PC-3 (cell line): Measurements from ENCODE around the gene SPATS2. TPM values are rescaled to one million over a fixed set of nuclear protein-coding genes. Genes with fewer than 3 reads are reported as not detected.

Experiments
- ATAC-seq: fragments of 200-7000 bp; cut with Tn5 transposase; 2 replicates; pipeline ENCODE4 v1.9.1; 2020; ENCODE audit warnings: mild to moderate bottlenecking, moderate library complexity
- BruUV-seq: library from RNA; stranded (reverse); fragments of 400-500 nt; replicated peaks from 2 replicates; lab custom pipeline; 2021; lab: Mats Ljungman, UMichigan
- CTCF ChIA-PET: fragments of 300-600 bp; sonication (Branson Sonifier 250); formaldehyde crosslinking; loops from one replicate; lab custom pipeline; 2022; ENCODE audit warnings: antibody characterized with exemption; lab: Charles Lee
- POLR2A ChIA-PET: fragments of 300-600 bp; sonication (Branson Sonifier 250); formaldehyde crosslinking; loops from one replicate; lab custom pipeline; 2022; ENCODE audit warnings: antibody characterized with exemption; ENCODE audit not compliant: unreplicated experiment; lab: Charles Lee
- DNase-seq: peaks from one replicate; pipeline ENCODE4 v3.0.0-alpha.2; 2015
- H2AFZ ChIP-seq: fragments of 300-600 bp; sonication (generic); 2 replicates; pipeline ENCODE4 v1.6.0; 2016; ENCODE audit warnings: antibody characterized with exemption, low read length
- H3F3A ChIP-seq: fragments of 300-600 bp; sonication (generic); one replicate; pipeline ENCODE4 v1.6.0; 2017; ENCODE audit warnings: antibody characterized with exemption, low read length, control low read depth, mild to moderate bottlenecking; ENCODE audit not compliant: unreplicated experiment
- H3K27ac ChIP-seq: fragments of 300-600 bp; sonication (generic); 2 replicates; pipeline ENCODE4 v1.5.1; 2016; ENCODE audit warnings: mild to moderate bottlenecking, low read length
- H3K27me3 ChIP-seq: fragments of 300-600 bp; sonication (generic); 2 replicates; pipeline ENCODE4 v1.6.1; 2016; ENCODE audit warnings: low read length, mixed read lengths
- H3K36me3 ChIP-seq: fragments of 300-600 bp; sonication (generic); 2 replicates; pipeline ENCODE4 v1.6.1; 2016; ENCODE audit warnings: low read depth, mixed run types, low read length, mixed read lengths
- H3K4me1 ChIP-seq: fragments of 300-600 bp; sonication (generic); 2 replicates; pipeline ENCODE4 v1.5.1; 2016; ENCODE audit warnings: low read length; ENCODE audit not compliant: insufficient read depth
- H3K4me2 ChIP-seq: fragments of 300-600 bp; sonication (generic); 2 replicates; pipeline ENCODE4 v1.6.0; 2016; ENCODE audit warnings: low read length
- H3K4me3 ChIP-seq: fragments of 300-600 bp; sonication (generic); 2 replicates; pipeline ENCODE4 v1.5.1; 2016; ENCODE audit warnings: mild to moderate bottlenecking, low read length, mixed read lengths
- H3K79me2 ChIP-seq: fragments of 300-600 bp; sonication (generic); 2 replicates; pipeline ENCODE4 v1.6.1; 2017; ENCODE audit warnings: low read length, mixed read lengths
- H3K9ac ChIP-seq: fragments of 300-600 bp; sonication (generic); 2 replicates; pipeline ENCODE4 v1.6.0; 2016; ENCODE audit warnings: mild to moderate bottlenecking, low read length
- H3K9me2 ChIP-seq: fragments of 300-600 bp; sonication (generic); replicated peaks from 2 replicates; pipeline ENCODE4 v1.6.1; 2016; ENCODE audit warnings: mixed run types, low read length, mixed read lengths
- H3K9me3 ChIP-seq: fragments of 300-600 bp; sonication (generic); 2 replicates; pipeline ENCODE4 v1.6.1; 2016; ENCODE audit warnings: low read length, mixed read lengths
- H4K20me1 ChIP-seq: fragments of 300-600 bp; sonication (generic); 2 replicates; pipeline ENCODE4 v1.6.1; 2016; ENCODE audit warnings: low read length, mixed read lengths
- EZH2 ChIP-seq: fragments of 300-600 bp; sonication (generic); IDR thresholded peaks from one replicate; pipeline ENCODE4 v1.6.1; 2017; ENCODE audit warnings: antibody characterized with exemption, mild to moderate bottlenecking, low read length; ENCODE audit not compliant: unreplicated experiment
- EZH2phosphoT487 ChIP-seq: fragments of 300-600 bp; sonication (generic); IDR thresholded peaks from 2 replicates; pipeline ENCODE4 v1.6.1; 2018; ENCODE audit warnings: mild to moderate bottlenecking, antibody characterized with exemption, low read length, borderline replicate concordance
- intact Hi-C: fragments of 100-400 bp; cut with micrococcal nuclease; formaldehyde crosslinking; loops from 2 replicates; pipeline ENCODE4 v1.9.0; 2023
- total RNA-seq: library from RNA; depleted of rRNA; stranded (reverse); fragments of >200 nt; gene quantifications from 2 replicates; pipeline ENCODE4 v1.2.3, GENCODE V29; 2014
- TF ChIP-seq, protein P1 (sequence below): fragments of 300-600 bp; sonication (generic); conservative IDR thresholded peaks from 2 replicates; pipeline ENCODE4 v1.5.1; 2017; ENCODE audit warnings: antibody characterized with exemption, low read depth, mild to moderate bottlenecking, low read length

SPATS2 gene
- total RNA-seq, 1 experiment from 2014 or later, result 27.0 TPM

DNA sequence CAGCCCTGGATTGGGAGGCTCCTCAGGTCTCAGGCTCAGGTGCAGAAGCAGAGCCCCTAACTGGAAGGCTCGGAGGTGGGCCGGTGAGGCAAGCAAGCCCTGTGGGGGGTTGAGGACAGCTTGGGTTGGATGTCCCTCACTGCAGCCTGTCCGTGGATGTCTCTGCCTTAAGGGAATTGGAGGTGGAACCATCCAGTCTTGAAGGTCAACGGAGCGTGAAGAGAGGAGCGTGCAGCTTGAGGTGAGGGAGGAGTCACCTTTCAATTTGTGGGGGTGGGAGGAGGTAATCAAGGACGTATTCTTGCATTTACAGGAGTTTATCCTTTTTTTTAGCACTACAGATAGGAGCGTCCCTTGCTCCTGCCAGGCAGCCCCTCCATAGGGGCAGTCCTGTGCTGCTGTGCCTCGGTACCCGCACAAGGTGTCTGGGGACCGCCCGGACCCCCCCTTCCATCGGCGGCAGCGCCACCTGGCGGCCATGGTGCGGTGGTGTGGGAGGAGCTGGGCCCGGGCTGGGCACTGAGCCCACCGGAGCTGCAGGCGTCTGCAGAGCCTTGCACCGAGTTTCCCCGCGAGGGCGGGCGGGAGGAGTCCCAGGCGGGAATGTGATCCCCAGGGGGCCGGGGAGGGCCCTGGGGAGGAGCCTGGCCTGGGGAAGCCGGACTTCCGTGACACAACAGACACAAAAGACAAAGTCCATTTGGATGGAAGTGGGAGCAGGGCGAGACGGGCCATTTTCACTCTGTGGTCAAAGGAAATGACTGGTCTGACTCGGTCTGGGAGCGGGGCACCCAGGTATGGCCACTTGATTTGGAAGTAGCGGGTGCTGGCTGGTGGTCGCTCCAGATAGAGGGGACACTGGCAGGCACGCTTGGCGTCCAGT is 19.7 kb upstream of the SPATS2 start:
- H3K27me3 ChIP-seq, result peaks cover 21% of the 10 kb centered on the region
- no TSS peak for BruUV-seq

DNA sequence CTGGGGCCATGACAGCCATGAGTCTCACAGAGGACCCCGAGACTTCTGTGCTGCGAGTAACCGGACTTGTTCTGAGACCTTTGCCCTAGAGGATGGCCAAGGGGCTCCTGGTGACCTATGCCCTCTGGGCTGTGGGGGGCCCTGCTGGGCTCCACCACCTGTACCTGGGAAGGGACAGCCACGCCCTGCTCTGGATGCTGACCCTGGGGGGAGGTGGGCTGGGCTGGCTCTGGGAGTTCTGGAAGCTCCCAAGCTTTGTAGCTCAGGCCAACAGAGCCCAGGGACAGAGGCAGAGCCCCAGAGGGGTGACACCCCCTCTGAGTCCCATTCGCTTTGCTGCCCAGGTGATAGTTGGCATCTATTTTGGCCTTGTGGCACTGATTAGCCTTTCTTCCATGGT is 18.5 kb upstream of the SPATS2 start:
- Histone ChIP-seq H2AFZ (no peak overlapping the region), H3K4me2 (peak overlapping the region; percentile 87; the same call in 1 of the 2 replicates), H3K27me3 (peaks cover 21% of the 10 kb centered on the region), H3K27ac (no peak overlapping the region), H3K4me3 (peak overlapping the region; percentile 70; the same call in 1 of the 2 replicates), H4K20me1 (no peaks in the 10 kb centered on the region), H3K9ac (no peak overlapping the region), H3K9me2 (no peaks in the 10 kb centered on the region), H3K4me1 (peaks cover 29% of the 10 kb centered on the region), H3K9me3 (no peaks in the 10 kb centered on the region), H3K36me3 (no peaks in the 10 kb centered on the region), H3F3A (no peaks in the 10 kb centered on the region), H3K79me2 (peaks cover 7% of the 10 kb centered on the region; the same call in 1 of the 2 replicates)
- POLR2A ChIA-PET, result no interaction called here
- DNase-seq (no peak), ATAC-seq (no peak)
- intact Hi-C loops, result no loop called here
- CTCF ChIA-PET, result interaction anchor here (0.6 to 3.2 kb wide), 2 partner anchors 10 to 28 kb away, joined by 3 to 16 read pairs; no protein-coding TSS in a partner anchor
- no peak for TF ChIP-seq EZH2
- TF ChIP-seq EZH2phosphoT487, result no peak
- TF ChIP-seq, protein P1, sequence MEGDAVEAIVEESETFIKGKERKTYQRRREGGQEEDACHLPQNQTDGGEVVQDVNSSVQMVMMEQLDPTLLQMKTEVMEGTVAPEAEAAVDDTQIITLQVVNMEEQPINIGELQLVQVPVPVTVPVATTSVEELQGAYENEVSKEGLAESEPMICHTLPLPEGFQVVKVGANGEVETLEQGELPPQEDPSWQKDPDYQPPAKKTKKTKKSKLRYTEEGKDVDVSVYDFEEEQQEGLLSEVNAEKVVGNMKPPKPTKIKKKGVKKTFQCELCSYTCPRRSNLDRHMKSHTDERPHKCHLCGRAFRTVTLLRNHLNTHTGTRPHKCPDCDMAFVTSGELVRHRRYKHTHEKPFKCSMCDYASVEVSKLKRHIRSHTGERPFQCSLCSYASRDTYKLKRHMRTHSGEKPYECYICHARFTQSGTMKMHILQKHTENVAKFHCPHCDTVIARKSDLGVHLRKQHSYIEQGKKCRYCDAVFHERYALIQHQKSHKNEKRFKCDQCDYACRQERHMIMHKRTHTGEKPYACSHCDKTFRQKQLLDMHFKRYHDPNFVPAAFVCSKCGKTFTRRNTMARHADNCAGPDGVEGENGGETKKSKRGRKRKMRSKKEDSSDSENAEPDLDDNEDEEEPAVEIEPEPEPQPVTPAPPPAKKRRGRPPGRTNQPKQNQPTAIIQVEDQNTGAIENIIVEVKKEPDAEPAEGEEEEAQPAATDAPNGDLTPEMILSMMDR, result no peak
- no TSS peak for BruUV-seq

More for the DNA sequence above, 19.7 kb upstream of the SPATS2 start:
- H3K9me2 ChIP-seq, result no peaks in the 10 kb centered on the region
- POLR2A ChIA-PET, result interaction anchor here (0.6 kb wide), 3 partner anchors 166 to 223 kb away, joined by 3 to 5 read pairs (median 3); no protein-coding TSS in a partner anchor
- H3K4me2 ChIP-seq, result peak overlapping the region; percentile 87
- H3K9me3 ChIP-seq, result no peaks in the 10 kb centered on the region
- ATAC-seq (peak; percentile 80), DNase-seq (peak; percentile 89)
- intact Hi-C loops, result no loop called here
- no peaks in the 10 kb centered on the region for H4K20me1 ChIP-seq
- peak overlapping the region; percentile 55 for H3K9ac ChIP-seq
- H3K4me1 ChIP-seq, result peaks cover 38% of the 10 kb centered on the region
- peak overlapping the region; percentile 81 for H2AFZ ChIP-seq
- CTCF ChIA-PET, result interaction anchor here (0.6 to 3.2 kb wide), 14 partner anchors 9 to 233 kb away, joined by 3 to 16 read pairs (median 5); partner anchors contain the start of genes SPATS2 and TROAP
- H3K36me3 ChIP-seq, result no peaks in the 10 kb centered on the region
- peaks cover 7% of the 10 kb centered on the region; the same call in 1 of the 2 replicates for H3K79me2 ChIP-seq
- H3F3A ChIP-seq, result no peaks in the 10 kb centered on the region
- H3K27ac ChIP-seq, result peak overlapping the region; percentile 24; the same call in 1 of the 2 replicates
- no peak for TF ChIP-seq EZH2phosphoT487
- TF ChIP-seq, protein P1, result peak; percentile 97
- H3K4me3 ChIP-seq, result peak overlapping the region; percentile 70
